Measurements from ENCODE around the gene OR13A1. TPM values are rescaled to one million over a fixed set of nuclear protein-coding genes. Genes with fewer than 3 reads are reported as not detected.
"Not testable (repeated sequence)": the region's sequence is repeated elsewhere in the genome, so short reads cannot be mapped to it uniquely, and the experiment has no call there.

The OR13A1 gene, protein sequence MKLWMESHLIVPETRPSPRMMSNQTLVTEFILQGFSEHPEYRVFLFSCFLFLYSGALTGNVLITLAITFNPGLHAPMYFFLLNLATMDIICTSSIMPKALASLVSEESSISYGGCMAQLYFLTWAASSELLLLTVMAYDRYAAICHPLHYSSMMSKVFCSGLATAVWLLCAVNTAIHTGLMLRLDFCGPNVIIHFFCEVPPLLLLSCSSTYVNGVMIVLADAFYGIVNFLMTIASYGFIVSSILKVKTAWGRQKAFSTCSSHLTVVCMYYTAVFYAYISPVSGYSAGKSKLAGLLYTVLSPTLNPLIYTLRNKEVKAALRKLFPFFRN
- not detected for total RNA-seq

DNA sequence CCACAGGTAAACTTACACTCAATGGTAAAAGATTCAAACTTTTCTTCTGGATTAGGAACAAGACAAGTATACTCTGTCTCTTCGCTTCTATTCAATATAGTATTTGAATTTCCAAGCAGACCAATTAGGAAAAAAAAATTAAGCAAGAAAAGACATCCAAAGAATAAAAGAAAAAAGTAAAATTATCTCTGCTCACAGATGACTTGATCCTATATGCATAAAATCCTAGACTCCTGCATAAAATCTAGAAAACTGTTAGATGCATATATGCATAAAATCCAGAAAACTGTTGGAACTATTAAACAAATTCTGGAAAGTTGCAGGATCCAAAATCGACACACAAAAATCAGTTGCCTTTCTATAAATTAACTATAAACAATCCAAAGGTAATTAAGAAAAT, at the start of gene OR13A1:
OR13A1 (minus strand) TSS at position 101 of the 400 bp plus-strand sequence. CDS start 11,186 bp downstream, outside the sequence.
- Histone ChIP-seq H3K36me3 (no peaks in the 10 kb centered on the region), H3K27me3 (no peaks in the 10 kb centered on the region), H3K27ac (no peak within 1 kb of the TSS), H3K4me1 (no peaks in the 10 kb centered on the region), H3K4me3 (no peak within 1 kb of the TSS), H3K9me3 (peaks cover 3% of the 10 kb centered on the region)
- TF ChIP-seq CTCF (IDR thresholded peaks at IDR 0.05) (no peak), POLR2AphosphoS5 (IDR thresholded peaks at IDR 0.05; ENCODE audit: insufficient read depth in 1 of 2, low read depth in 1 of 2) (no peak), POLR2A (IDR thresholded peaks at IDR 0.05) (no peak)
- intact Hi-C loops (cut with DNase I): no loop called here
- DNase-seq (ENCODE audit: extremely low spot score in 2 of 2): no peak

DNA sequence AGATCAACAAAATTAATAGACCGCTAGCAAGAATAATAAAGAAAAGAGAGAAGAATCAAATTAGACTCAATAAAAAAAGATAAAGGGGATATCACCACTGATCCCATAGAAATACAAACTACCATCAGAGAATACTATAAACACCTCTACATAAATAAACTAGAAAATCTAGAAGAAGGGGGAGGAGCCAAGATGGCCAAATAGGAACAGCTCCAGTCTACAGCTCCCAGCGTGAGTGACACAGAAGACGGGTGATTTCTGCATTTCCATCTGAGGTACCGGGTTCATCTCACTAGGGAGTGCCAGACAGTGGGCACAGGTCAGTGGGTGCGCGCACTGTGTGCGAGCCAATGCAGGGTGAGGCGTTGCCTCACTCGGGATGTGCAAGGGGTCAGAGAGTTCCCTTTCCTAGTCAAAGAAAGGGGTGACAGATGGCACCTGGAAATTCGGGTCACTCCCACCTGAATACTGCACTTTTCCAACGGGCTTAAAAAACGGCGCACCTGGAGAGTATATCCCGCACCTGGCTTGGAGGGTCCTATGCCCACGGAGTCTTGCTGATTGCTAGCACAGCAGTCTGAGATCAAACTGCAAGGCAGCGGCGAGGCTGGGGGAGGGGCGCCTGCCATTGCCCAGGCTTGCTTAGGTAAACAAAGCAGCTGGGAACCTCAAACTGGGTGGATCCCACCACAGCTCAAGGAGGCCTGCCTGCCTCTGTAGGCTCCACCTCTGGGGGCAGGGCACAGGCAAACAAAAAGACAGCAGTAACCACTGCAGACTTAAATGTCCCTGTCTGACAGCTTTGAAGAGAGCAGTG, 46.8 kb upstream of the OR13A1 start:
- H3K4me3 ChIP-seq; intact Hi-C loops (cut with DNase I); DNase-seq (ENCODE audit: extremely low spot score in 2 of 2); H3K4me1 ChIP-seq; H3K9me3 ChIP-seq; H3K36me3 ChIP-seq; H3K27ac ChIP-seq; H3K27me3 ChIP-seq: not testable (repeated sequence)

DNA sequence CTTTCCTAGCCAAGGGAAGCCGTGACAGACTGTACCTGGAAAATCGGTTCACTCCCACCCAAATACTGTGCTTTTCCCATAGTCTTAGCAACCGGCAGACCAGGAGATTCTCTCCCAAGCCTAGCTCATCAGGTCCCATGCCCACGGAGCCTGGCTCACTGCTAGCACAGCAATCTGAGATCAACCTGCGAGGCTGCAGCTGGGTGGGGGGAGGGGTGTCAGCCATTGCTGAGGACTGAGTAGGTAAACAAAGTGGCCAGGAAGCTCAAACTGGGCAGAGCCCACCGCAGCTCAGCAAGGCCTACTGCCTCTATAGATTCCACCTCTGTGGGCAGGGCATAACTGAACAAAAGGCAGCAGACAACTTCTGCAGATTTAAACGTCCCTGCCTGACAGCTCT, 43.6 kb upstream of the OR13A1 start:
- H3K36me3 ChIP-seq; DNase-seq (ENCODE audit: extremely low spot score in 2 of 2); H3K4me3 ChIP-seq; intact Hi-C loops (cut with DNase I); H3K9me3 ChIP-seq; H3K27me3 ChIP-seq; H3K4me1 ChIP-seq; H3K27ac ChIP-seq: not testable (repeated sequence)

- intact Hi-C loops (cut with DNase I): no loop called here
These were observed 40.1 kb upstream of the OR13A1 start for GRCh38 chr10:45355494-45355893.

GRCh38 chr10:45354261-45354660, 38.9 kb upstream of the OR13A1 start:
- no peaks in the 10 kb centered on the region for H3K27me3 ChIP-seq
- no peak overlapping the region for H3K4me3 ChIP-seq
- no peak for DNase-seq (ENCODE audit: extremely low spot score in 2 of 2)
- no peaks in the 10 kb centered on the region for H3K36me3 ChIP-seq
- peaks cover 4% of the 10 kb centered on the region for H3K4me1 ChIP-seq
- no peaks in the 10 kb centered on the region for H3K9me3 ChIP-seq
- no peak for TF ChIP-seq CTCF (IDR thresholded peaks at IDR 0.05)
- TF ChIP-seq POLR2A (IDR thresholded peaks at IDR 0.05): no peak
- no peak for TF ChIP-seq POLR2AphosphoS5 (IDR thresholded peaks at IDR 0.05; ENCODE audit: insufficient read depth in 1 of 2, low read depth in 1 of 2)
- intact Hi-C loops (cut with DNase I): no loop called here
- no peak overlapping the region for H3K27ac ChIP-seq

More at GRCh38 chr10:45355494-45355893, 40.1 kb upstream of the OR13A1 start:
- TF ChIP-seq POLR2AphosphoS5 (IDR thresholded peaks at IDR 0.05; ENCODE audit: insufficient read depth in 1 of 2, low read depth in 1 of 2) (no peak), POLR2A (IDR thresholded peaks at IDR 0.05) (no peak), CTCF (IDR thresholded peaks at IDR 0.05) (no peak)
- H3K9me3 ChIP-seq: no peaks in the 10 kb centered on the region
- no peak overlapping the region for H3K27ac ChIP-seq
- no peaks in the 10 kb centered on the region for H3K36me3 ChIP-seq
- no peaks in the 10 kb centered on the region for H3K27me3 ChIP-seq
- H3K4me1 ChIP-seq: peaks cover 4% of the 10 kb centered on the region
- H3K4me3 ChIP-seq: no peak overlapping the region
- no peak for DNase-seq (ENCODE audit: extremely low spot score in 2 of 2)

DNA sequence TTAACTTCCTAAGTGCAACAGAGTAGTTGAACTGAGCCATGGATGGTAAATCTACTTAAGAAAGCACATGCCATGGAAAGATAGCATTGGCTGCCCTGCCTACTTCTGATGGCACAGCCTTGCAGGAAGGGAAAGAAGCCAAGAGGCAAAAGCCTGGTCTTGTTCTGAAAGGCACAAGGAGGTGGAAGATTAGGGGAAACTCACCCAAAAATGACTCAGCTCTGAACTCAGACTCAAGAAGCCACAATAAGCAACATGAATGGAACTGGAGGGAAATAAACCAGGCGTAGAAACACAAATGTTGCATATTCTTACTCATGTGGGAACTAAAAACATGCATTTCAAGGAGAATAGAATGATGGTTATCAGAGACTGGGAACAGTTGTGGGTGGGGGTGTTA, 37.8 kb upstream of the OR13A1 start:
- Histone ChIP-seq H3K36me3 (no peaks in the 10 kb centered on the region), H3K4me3 (no peak overlapping the region), H3K4me1 (peaks cover 4% of the 10 kb centered on the region), H3K27me3 (no peaks in the 10 kb centered on the region), H3K9me3 (no peaks in the 10 kb centered on the region), H3K27ac (no peak overlapping the region)
- intact Hi-C loops (cut with DNase I): no loop called here
- DNase-seq (ENCODE audit: extremely low spot score in 2 of 2): no peak
- TF ChIP-seq CTCF (IDR thresholded peaks at IDR 0.05) (no peak), POLR2AphosphoS5 (IDR thresholded peaks at IDR 0.05; ENCODE audit: insufficient read depth in 1 of 2, low read depth in 1 of 2) (no peak), POLR2A (IDR thresholded peaks at IDR 0.05) (no peak)

DNA sequence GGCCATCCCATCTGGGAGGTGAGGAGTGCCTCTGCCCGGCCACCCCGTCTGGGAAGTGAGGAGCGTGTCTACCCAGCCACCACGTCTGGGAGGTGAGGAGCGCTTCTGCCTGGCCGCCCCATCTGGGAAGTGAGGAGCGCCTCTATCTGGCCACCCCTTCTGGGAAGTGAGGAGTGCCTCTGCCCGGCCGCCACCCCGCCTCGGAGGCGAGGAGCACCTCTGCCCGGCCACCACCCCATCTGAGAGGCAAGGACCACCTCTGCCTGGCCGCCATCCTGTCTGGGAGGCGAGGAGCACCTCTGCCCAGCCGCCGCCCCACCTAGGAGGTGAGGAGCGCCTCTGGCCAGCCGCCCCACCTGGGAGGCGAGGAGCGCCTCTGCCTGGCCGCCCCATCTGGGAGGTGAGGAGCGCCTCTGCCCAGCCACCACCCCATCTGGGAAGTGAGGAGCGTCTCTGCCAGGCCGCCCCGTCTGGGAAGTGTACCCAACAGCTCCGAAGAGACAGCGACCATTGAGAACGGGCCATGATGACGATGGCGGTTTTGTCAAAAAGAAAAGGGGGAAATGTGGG, 32.9 kb upstream of the OR13A1 start:
- intact Hi-C loops (cut with DNase I); H3K27ac ChIP-seq; H3K9me3 ChIP-seq; H3K36me3 ChIP-seq; H3K4me3 ChIP-seq; DNase-seq (ENCODE audit: extremely low spot score in 2 of 2); H3K4me1 ChIP-seq; H3K27me3 ChIP-seq: not testable (repeated sequence)

GRCh38 chr10:45347464-45347863, 32.1 kb upstream of the OR13A1 start:
- H3K27me3 ChIP-seq; H3K4me1 ChIP-seq; H3K4me3 ChIP-seq; H3K9me3 ChIP-seq; intact Hi-C loops (cut with DNase I); H3K27ac ChIP-seq; DNase-seq (ENCODE audit: extremely low spot score in 2 of 2); H3K36me3 ChIP-seq: not testable (repeated sequence)

Data from vagina (tissue), 2 donors.